HepG2 (cell line): ENCODE results near the gene OTOG.

Experiments used
- CREB1 ChIP-seq, 2 experiments: fragments of 450-650 bp in 1 of 2; IDR thresholded peaks; 2 replicates each; pipeline ENCODE4 v1.6.1; 2016 to 2017; ENCODE audit warnings: control low read depth in 1 of 2, mild to moderate bottlenecking in 1 of 2, missing compliant biosample characterization in 1 of 2, missing genetic modification characterization in 1 of 2
- GATAD2A ChIP-seq: IDR thresholded peaks from 2 replicates; pipeline ENCODE4 v1.6.1; 2016
- TF ChIP-seq, protein P1 (sequence below): sonication (generic); formaldehyde crosslinking; IDR thresholded peaks from 2 replicates; pipeline ENCODE4 v1.5.1; 2020; ENCODE audit warnings: mild to moderate bottlenecking, missing genetic modification reagents, moderate library complexity

DNA sequence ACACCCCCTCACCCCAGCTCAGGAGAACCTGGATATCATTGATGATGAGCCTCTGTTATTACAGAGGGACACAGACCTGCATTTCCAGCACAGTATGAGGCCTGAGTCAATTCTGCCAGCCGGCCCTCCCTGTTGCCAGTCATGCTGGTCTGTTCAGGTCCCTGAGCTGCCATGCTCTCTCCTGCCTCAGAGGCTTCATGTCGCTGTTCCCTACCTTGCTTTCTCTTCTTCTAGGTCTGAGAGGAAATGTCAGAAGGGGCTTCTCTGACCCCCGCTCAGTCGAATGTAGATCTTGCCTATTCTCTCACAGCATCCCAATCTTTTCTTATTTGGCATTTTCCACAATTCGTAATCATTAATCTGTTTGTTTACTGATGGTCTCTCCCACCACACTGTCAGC, 48.6 kb upstream of the OTOG start:
- TF ChIP-seq GATAD2A (CRISPR knock-in tag), result no peak
- TF ChIP-seq CREB1 (IDR thresholded peaks at IDR 0.05), result no peak
- no peak for TF ChIP-seq CREB1 (CRISPR knock-in tag; IDR thresholded peaks at IDR 0.05)
- TF ChIP-seq, protein P1, sequence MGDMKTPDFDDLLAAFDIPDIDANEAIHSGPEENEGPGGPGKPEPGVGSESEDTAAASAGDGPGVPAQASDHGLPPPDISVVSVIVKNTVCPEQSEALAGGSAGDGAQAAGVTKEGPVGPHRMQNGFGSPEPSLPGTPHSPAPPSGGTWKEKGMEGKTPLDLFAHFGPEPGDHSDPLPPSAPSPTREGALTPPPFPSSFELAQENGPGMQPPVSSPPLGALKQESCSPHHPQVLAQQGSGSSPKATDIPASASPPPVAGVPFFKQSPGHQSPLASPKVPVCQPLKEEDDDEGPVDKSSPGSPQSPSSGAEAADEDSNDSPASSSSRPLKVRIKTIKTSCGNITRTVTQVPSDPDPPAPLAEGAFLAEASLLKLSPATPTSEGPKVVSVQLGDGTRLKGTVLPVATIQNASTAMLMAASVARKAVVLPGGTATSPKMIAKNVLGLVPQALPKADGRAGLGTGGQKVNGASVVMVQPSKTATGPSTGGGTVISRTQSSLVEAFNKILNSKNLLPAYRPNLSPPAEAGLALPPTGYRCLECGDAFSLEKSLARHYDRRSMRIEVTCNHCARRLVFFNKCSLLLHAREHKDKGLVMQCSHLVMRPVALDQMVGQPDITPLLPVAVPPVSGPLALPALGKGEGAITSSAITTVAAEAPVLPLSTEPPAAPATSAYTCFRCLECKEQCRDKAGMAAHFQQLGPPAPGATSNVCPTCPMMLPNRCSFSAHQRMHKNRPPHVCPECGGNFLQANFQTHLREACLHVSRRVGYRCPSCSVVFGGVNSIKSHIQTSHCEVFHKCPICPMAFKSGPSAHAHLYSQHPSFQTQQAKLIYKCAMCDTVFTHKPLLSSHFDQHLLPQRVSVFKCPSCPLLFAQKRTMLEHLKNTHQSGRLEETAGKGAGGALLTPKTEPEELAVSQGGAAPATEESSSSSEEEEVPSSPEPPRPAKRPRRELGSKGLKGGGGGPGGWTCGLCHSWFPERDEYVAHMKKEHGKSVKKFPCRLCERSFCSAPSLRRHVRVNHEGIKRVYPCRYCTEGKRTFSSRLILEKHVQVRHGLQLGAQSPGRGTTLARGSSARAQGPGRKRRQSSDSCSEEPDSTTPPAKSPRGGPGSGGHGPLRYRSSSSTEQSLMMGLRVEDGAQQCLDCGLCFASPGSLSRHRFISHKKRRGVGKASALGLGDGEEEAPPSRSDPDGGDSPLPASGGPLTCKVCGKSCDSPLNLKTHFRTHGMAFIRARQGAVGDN (CRISPR knock-in tag), result no peak
